ENCODE data around the gene MRPL36. TPM values are rescaled to one million over a fixed set of nuclear protein-coding genes. Genes with fewer than 3 reads are reported as not detected.

The MRPL36 gene
- total and polyA plus RNA-seq, 2 donors (not counting 3 experiments of a cell fraction or from before 2014, with no cell fraction given) = 70.3 to 72.7 TPM

DNA sequence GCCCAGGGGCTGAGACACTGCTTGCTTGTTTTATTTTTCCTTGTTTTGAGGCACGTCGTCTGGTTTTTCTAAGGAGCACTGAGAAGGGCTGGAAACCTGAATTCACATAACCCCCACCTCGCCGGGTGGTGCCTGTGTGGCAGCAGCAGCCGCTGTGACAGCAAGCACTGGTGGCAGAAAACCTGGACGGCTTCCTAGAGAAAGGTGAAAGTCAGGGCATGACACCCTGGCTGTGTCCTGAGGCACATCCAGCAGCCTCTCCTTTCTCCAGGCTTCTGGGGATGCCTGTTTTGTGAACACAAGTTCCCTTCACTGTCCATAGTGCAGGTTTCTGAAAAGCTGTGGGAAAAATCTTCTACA lies 29.2 kb downstream of the MRPL36 start:
- BruUV-seq (replicated peaks) = no TSS peak

More for the DNA sequence above, 29.2 kb downstream of the MRPL36 start:
- Histone ChIP-seq H3K9ac (replicated peaks; ENCODE audit: extremely low read depth, insufficient read depth, low read length) (no peak overlapping the region), H3K27me3 (ENCODE audit: control insufficient read depth in 2 of 2, insufficient read depth in 2 of 2, low read length in 2 of 2) (no peaks in the 10 kb centered on the region), H3K27ac (ENCODE audit: insufficient read depth, low read depth, low read length) (no peak overlapping the region), H3K79me2 (ENCODE audit: control insufficient read depth, insufficient read depth, low read length) (no peaks in the 10 kb centered on the region), H3K4me1 (ENCODE audit: control insufficient read depth, extremely low read depth, insufficient read depth, low read length) (no peaks in the 10 kb centered on the region), H2AFZ (ENCODE audit: low read depth, low read length) (no peak overlapping the region), H3K4me2 (ENCODE audit: insufficient read depth, low read length) (no peak overlapping the region), H3K9me1 (replicated peaks; ENCODE audit: control insufficient read depth, extremely low read depth, insufficient read depth, low read length) (no peaks in the 10 kb centered on the region), H3K9me3 (replicated peaks; ENCODE audit: control insufficient read depth, insufficient read depth, low read length) (no peaks in the 10 kb centered on the region), H4K20me1 (replicated peaks; ENCODE audit: control insufficient read depth, extremely low read depth, insufficient read depth, low read length) (no peaks in the 10 kb centered on the region), H3K4me3 (replicated peaks in 1 of 3; ENCODE audit: insufficient read depth in 1 of 3, low read depth in 1 of 3, low read length in 3 of 3) (no peak overlapping the region), H3K36me3 (ENCODE audit: control insufficient read depth in 2 of 2, extremely low read depth in 1 of 2, insufficient read depth in 2 of 2, low read length in 2 of 2) (no peaks in the 10 kb centered on the region)
- no peak for FAIRE-seq
- TF ChIP-seq MYC (IDR thresholded peaks at IDR 0.05; ENCODE audit: low read depth, low read length) = no peak
- no peak for TF ChIP-seq JUN (IDR thresholded peaks at IDR 0.05; ENCODE audit: borderline replicate concordance, insufficient read depth, insufficient read length, low read depth)
- TF ChIP-seq EZH2 (IDR thresholded peaks at IDR 0.05; ENCODE audit: borderline replicate concordance, low read depth, low read length, severe bottlenecking) = no peak
- no peak for TF ChIP-seq POLR2AphosphoS5 (IDR thresholded peaks at IDR 0.05; ENCODE audit: insufficient read depth, low read depth, low read length)
- TF ChIP-seq, protein P1, sequence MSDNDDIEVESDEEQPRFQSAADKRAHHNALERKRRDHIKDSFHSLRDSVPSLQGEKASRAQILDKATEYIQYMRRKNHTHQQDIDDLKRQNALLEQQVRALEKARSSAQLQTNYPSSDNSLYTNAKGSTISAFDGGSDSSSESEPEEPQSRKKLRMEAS (IDR thresholded peaks at IDR 0.05; ENCODE audit: insufficient read depth, insufficient read length) = no peak
- no peak for TF ChIP-seq CTCF (IDR thresholded peaks at IDR 0.05; ENCODE audit: extremely low read depth in 1 of 2, insufficient read depth in 1 of 2, low read depth in 1 of 2, low read length in 2 of 2)
- TF ChIP-seq FOS (IDR thresholded peaks at IDR 0.05; ENCODE audit: borderline replicate concordance, insufficient read depth, low read length) = no peak
- no peak for TF ChIP-seq POLR2A (IDR thresholded peaks at IDR 0.05; ENCODE audit: low read depth, low read length)
- no peak for TF ChIP-seq GATA2 (IDR thresholded peaks at IDR 0.05; ENCODE audit: insufficient read depth, insufficient read length, low read depth, low read length)
- DNase-seq (ENCODE audit: low read depth, low spot score) = no peak
- ChIA-PET POLR2A (interaction anchor here (0.7 kb wide), 1 partner anchor 19 kb away, joined by 3 read pairs; no protein-coding TSS in a partner anchor), CTCF (no interaction called here)
- dilution Hi-C loops (cut with MboI; ENCODE audit: extremely low pct_ligation_motif_present, low sequenced_read_pairs) (no loop called here), intact Hi-C loops (cut with micrococcal nuclease) (no loop called here)

Measured in endothelial cell of umbilical vein (primary cell).